Measurements from ENCODE around the gene MVD. TPM values are rescaled to one million over a fixed set of nuclear protein-coding genes. Genes with fewer than 3 reads are reported as not detected.

The MVD gene
- total RNA-seq, 4 donors from 2014 or later = 2.4 to 22.1 (median 15.0) TPM

DNA sequence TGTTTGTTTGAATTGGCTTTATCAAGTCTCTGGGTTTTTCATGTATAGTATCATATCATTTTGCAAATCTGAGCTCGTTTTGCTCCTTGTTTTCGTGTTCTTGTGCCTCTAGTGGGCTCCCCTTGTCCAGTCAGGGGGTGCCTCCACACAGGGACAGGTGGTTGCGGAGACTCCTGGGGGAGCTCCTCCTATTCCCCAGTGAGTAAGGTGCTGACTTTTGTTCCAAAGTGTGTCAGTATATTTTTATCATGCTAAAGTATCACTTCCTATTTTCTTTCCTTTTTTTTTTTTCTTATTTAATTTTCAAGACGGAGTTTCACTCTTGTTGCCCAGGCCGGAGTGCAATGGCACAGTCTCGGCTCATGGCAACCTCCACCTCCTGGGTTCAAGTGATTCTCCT, 54.8 kb downstream of the MVD start:
- Histone ChIP-seq H3K4me3 (no peak overlapping the region), H3K9me3 (no peaks in the 10 kb centered on the region), H3K27ac (no peak overlapping the region), H3K27me3 (no peaks in the 10 kb centered on the region), H3K36me3 (no peaks in the 10 kb centered on the region), H3K4me1 (no peaks in the 10 kb centered on the region)
- no peak for TF ChIP-seq POLR2A (IDR thresholded peaks at IDR 0.05)
- TF ChIP-seq, protein P1, sequence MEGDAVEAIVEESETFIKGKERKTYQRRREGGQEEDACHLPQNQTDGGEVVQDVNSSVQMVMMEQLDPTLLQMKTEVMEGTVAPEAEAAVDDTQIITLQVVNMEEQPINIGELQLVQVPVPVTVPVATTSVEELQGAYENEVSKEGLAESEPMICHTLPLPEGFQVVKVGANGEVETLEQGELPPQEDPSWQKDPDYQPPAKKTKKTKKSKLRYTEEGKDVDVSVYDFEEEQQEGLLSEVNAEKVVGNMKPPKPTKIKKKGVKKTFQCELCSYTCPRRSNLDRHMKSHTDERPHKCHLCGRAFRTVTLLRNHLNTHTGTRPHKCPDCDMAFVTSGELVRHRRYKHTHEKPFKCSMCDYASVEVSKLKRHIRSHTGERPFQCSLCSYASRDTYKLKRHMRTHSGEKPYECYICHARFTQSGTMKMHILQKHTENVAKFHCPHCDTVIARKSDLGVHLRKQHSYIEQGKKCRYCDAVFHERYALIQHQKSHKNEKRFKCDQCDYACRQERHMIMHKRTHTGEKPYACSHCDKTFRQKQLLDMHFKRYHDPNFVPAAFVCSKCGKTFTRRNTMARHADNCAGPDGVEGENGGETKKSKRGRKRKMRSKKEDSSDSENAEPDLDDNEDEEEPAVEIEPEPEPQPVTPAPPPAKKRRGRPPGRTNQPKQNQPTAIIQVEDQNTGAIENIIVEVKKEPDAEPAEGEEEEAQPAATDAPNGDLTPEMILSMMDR (IDR thresholded peaks at IDR 0.05) = no peak
- no peak for DNase-seq
- intact Hi-C loops (cut with DNase I; ENCODE audit: low total_unique reads) = no loop called here

DNA sequence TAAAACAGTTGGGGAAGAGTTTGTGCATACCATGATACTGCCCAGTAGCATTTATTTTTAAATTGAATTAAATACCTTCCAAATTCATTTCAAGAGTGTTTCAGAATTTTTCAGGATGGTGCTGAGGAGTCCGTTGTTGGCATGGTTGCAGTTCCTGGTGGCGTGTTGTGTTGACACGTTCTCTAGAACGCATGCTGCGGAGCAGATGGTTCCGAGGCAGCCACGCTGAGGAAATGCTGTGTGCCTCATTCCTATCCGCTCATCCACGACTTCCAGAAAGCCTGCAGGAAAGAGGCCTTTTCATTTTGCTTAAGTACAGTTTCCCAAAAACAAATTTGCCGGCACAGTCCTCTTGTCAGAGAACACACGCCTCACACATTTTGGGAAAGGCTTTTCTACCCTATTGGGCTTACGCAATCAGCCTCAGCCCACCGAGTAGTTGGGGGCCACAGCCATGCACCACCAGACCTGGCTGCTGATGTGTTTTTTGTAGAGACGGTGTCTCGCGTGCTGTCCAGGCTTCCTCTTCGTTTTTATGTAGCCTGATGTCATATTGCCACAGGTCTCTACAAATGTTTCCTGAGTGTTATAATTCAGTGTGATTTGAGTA, 56.6 kb downstream of the MVD start:
- H3K27ac ChIP-seq = no peak overlapping the region
- intact Hi-C loops (cut with DNase I; ENCODE audit: low total_unique reads) = no loop called here
- H3K4me1 ChIP-seq = no peaks in the 10 kb centered on the region
- TF ChIP-seq, protein P1 (IDR thresholded peaks at IDR 0.05) = no peak
- no peak for TF ChIP-seq POLR2A (IDR thresholded peaks at IDR 0.05)
- no peaks in the 10 kb centered on the region for H3K36me3 ChIP-seq
- no peaks in the 10 kb centered on the region for H3K9me3 ChIP-seq
- H3K27me3 ChIP-seq = no peaks in the 10 kb centered on the region
- DNase-seq = no peak
- H3K4me3 ChIP-seq = no peak overlapping the region

DNA sequence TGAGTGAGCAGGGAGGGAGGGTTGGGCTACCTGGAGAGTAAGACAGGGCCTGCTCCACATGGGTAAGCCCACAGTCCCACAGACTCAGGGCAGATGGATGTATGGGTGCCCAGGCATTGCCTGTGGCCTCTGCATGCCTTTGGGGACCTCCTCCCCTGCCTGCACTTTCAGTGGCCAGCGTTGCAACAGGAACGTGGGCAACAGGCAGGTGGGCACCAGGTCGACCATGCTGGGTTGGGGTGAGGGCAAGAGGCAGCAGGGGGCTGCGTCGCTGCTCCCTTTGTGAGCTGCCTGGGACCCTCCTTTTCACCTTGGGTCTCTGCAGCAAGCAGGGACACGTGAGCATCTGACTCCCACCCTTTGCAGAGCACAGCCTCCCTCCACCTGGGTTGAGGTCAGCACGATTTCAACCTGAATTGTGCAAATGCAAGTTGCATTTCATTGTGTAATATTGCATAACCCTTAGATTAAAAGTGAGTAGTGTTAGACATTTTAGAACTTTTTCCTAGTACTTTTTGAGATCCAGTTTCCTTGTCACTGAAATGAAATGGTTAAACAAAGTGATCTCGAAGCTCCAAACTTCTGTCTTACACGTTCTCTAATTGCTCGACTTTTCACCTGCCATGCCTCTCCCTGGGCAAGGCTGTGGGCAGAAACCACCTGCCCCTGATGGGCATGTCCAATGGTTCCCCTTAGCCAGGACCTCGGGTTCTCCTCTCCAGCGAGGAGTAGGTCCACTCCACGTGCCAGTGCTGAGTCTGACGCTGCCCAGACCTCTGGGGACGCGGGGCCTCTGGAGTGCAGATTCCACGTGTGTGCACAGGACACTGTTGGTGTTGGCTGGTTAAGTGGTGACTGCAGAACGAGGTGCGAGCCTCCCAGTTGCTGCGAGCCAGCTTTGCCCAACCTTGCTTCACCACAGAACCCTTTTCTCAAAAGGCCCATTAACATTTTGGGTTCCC, 57.4 kb downstream of the MVD start:
- Histone ChIP-seq H3K27me3 (no peaks in the 10 kb centered on the region), H3K4me3 (no peak overlapping the region), H3K9me3 (no peaks in the 10 kb centered on the region), H3K27ac (no peak overlapping the region), H3K4me1 (no peaks in the 10 kb centered on the region), H3K36me3 (no peaks in the 10 kb centered on the region)
- TF ChIP-seq POLR2A (IDR thresholded peaks at IDR 0.05) = no peak
- TF ChIP-seq, protein P1 (IDR thresholded peaks at IDR 0.05) = no peak
- intact Hi-C loops (cut with DNase I; ENCODE audit: low total_unique reads) = no loop called here
- no peak for DNase-seq

DNA sequence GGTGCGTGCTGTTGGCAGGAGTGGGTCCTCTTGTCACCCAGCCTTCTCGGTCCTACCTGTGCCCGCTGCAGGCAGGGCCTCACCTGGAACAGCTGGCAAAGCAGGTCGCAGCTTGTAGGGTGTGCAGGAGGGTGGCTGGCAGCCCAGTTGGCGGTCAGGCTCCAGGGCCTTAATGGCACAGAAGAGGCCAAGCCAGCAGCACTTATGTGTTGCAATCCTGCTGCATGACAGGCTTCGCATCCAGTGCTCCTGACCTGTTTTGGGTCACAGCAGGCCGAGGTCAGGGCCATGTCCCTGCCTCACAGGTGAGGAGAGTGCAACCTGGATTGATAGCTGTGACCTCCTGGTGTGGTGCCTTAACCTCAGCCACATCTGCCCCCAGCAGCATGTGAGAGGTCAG, 60.8 kb downstream of the MVD start:
- no peak overlapping the region for H3K27ac ChIP-seq
- TF ChIP-seq, protein P1 (IDR thresholded peaks at IDR 0.05) = no peak
- TF ChIP-seq POLR2A (IDR thresholded peaks at IDR 0.05) = no peak
- no peak overlapping the region for H3K4me3 ChIP-seq
- H3K9me3 ChIP-seq = no peaks in the 10 kb centered on the region
- H3K27me3 ChIP-seq = no peaks in the 10 kb centered on the region
- no peak for DNase-seq
- intact Hi-C loops (cut with DNase I; ENCODE audit: low total_unique reads) = no loop called here
- H3K4me1 ChIP-seq = no peaks in the 10 kb centered on the region
- no peaks in the 10 kb centered on the region for H3K36me3 ChIP-seq

Other genes starting within 250 kb of the MVD start
- gene ZFPM1, start 209.8 kb downstream of the MVD start, total RNA-seq = 1 to 10 TPM in 2 of 4 donors, under 1 TPM in 2; under 0.01 to 6.9 (median 0.77) TPM
- gene ZC3H18, start 92.7 kb downstream of the MVD start, total RNA-seq = 10 to 100 TPM in 2 of 4 donors, 1 to 10 TPM in 1, under 1 TPM in 1; 0.88 to 58.8 (median 9.5) TPM
- gene IL17C, start 24.5 kb downstream of the MVD start, total RNA-seq = not detected
- 10 to 100 TPM; 17.4 to 72.0 (median 38.3) TPM for gene CYBA, start 12.0 kb downstream of the MVD start, total RNA-seq
- under 1 TPM in 2 of 4 donors, not detected in 2; 0.14 to 0.43 TPM for gene SNAI3, start 23.4 kb upstream of the MVD start, total RNA-seq
- 10 to 100 TPM; 14.2 to 33.2 (median 20.0) TPM for gene RNF166, start 43.3 kb upstream of the MVD start, total RNA-seq
- 10 to 100 TPM in 3 of 4 donors, under 1 TPM in 1; 0.88 to 20.3 (median 14.6) TPM for gene CTU2, start 43.4 kb upstream of the MVD start, total RNA-seq
- 100 to 1,000 TPM in 2 of 4 donors, 10 to 100 TPM in 2; 62.3 to 161 (median 123) TPM for gene PIEZO1, start 122.1 kb upstream of the MVD start, total RNA-seq
- gene CDT1, start 140.7 kb upstream of the MVD start, total RNA-seq = 1 to 10 TPM in 1 of 4 donors, under 1 TPM in 1, not detected in 2; 0.34 to 6.6 TPM
- 10 to 100 TPM; 32.5 to 82.2 (median 56.3) TPM for gene APRT, start 148.8 kb upstream of the MVD start, total RNA-seq
- 10 to 100 TPM in 2 of 4 donors, 1 to 10 TPM in 2; 1.8 to 36.2 (median 16.4) TPM for gene GALNS, start 193.9 kb upstream of the MVD start, total RNA-seq
- 100 to 1,000 TPM in 1 of 4 donors, 10 to 100 TPM in 3; 21.5 to 680 (median 70.6) TPM for gene TRAPPC2L, start 194.0 kb upstream of the MVD start, total RNA-seq
- not detected for gene PABPN1L, start 203.6 kb upstream of the MVD start, total RNA-seq